Colon (tissue), 2 donors: ENCODE results near the gene UBA1.
"Not testable (repeated sequence)": the region's sequence is repeated elsewhere in the genome, so short reads cannot be mapped to it uniquely, and the experiment has no call there.

Experiments used
- FAIRE-seq: peaks from 2 replicates; lab custom pipeline; 2012; peaks lifted over from hg19 to GRCh38; lab: Jason Lieb, UNC
- donor health status: control.
- donor health status: control.

Gene UBA1

DNA sequence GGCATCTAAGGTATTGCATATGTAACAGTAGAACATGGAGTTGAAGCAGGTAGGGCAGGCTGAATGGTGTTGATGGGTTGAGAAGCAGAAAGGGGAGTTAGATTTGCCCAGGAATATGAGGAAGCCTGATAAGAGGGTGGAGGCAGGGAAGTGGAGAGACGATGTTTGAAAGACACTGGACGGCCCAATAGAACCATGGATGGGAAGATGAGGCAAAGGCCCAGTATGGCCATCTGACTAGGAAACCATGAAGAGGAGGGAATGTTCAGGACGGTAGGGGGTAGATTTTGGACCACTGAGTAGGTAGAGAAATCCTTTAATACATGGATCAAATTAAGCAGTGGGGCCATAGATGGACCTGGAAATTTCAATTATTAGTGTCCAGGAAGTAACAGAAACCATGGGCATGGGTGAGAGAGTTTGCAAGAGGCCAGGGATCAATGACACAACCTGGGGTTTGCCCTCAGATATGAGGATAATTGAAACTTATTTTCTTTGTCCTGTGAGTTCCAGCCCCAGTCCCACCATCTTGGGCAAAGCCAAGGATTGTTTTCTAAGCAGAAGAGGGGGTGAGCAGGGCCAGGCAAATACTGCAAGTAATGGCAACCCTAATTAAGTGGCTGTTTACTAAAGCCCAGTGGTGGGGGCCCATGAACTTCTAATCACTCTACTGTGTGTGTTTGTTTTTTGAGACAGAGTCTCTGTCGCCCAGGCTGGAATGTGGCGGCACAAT, 36.7 kb downstream of the UBA1 start:
- FAIRE-seq: no peak

GRCh38 chrX:47231167-47231566, 37.5 kb downstream of the UBA1 start:
- FAIRE-seq: no peak

GRCh38 chrX:47232197-47232802, 38.7 kb downstream of the UBA1 start:
- FAIRE-seq: no peak

DNA sequence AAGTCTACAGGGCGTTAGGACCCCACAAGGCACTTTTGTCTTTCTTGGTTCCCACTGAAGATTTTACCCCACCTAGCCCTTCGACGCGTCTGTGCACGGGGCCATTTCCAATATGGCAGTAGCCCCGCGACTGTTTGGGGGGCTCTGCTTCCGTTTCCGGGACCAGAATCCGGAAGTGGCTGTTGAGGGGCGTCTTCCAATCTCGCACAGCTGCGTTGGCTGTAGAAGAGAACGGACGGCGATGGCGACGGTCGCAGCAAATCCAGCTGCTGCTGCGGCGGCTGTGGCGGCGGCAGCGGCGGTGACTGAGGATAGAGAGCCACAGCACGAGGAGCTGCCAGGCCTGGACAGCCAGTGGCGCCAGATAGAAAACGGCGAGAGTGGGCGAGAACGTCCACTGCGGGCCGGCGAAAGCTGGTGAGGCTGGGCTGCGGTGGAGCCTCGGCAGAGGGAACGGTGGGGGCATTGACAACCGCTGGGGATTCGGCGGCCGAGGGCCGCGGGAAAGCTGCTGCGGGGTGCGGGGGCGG, 39.2 kb downstream of the UBA1 start, which contains the start of gene USP11:
Gene USP11, plus strand, starts transcription at position 207 of the 530 bp plus-strand sequence. Its CDS starts 35 bp downstream, at position 242.
- FAIRE-seq: no peak

GRCh38 chrX:47233333-47234113, 39.9 kb downstream of the UBA1 start:
- FAIRE-seq: peak; percentile 85

GRCh38 chrX:47234583-47234982, 41.0 kb downstream of the UBA1 start:
- no peak for FAIRE-seq

GRCh38 chrX:47235691-47236103, 42.1 kb downstream of the UBA1 start:
- no peak for FAIRE-seq

- FAIRE-seq: no peak
Measured at GRCh38 chrX:47239199-47239598, 45.6 kb downstream of the UBA1 start.

- no peak for FAIRE-seq
Measured at GRCh38 chrX:47239898-47240545, 46.4 kb downstream of the UBA1 start.

DNA sequence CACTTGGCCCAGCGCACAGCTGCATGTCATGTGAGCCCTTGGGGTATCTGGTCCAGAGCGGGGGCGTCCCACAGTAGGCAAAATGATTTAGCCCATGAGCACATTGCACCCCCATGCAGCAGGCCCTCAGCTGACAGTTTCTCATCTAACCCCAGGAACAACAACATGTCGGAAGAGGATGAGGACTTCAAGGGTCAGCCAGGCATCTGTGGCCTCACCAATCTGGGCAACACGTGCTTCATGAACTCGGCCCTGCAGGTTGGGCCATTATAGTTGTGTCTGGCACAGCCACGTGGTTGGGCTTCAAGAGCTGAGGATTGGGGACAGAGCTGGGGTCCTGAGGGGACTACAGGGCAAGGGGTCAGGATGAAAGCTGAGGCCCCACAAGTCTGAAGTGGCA, 47.0 kb downstream of the UBA1 start:
- no peak for FAIRE-seq

DNA sequence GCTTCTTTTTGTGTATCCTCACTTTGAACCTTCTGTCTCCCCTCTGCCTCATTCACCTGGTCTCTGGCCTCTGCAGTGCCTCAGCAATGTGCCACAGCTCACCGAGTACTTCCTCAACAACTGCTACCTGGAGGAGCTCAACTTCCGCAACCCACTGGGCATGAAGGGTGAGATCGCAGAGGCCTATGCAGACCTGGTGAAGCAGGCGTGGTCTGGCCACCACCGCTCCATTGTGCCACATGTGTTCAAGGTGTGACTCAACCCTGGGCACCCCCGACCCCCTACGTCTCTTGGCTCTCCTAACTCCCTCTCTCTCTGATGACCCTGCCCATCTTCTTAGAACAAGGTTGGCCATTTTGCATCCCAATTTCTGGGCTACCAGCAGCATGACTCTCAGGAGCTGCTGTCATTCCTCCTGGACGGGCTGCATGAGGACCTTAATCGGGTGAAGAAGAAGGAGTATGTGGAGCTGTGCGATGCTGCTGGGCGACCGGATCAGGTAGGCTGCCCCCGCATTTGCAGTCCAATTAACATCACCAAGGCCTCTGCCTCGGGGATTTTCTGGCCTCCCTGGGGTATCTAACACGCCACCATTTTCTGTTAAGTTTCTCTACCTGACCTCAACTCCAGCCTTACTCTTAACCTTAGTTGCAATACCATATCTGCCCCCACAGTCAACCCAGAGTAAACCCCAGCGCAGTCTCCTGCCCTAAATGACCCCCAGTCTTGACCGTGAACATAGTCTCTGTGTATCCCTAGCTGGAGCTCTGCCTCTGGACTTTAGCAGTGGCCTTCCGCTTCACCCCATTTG, 47.8 kb downstream of the UBA1 start:
- no peak for FAIRE-seq

- FAIRE-seq: no peak
Measured at GRCh38 chrX:47242321-47242720, 48.7 kb downstream of the UBA1 start.

DNA sequence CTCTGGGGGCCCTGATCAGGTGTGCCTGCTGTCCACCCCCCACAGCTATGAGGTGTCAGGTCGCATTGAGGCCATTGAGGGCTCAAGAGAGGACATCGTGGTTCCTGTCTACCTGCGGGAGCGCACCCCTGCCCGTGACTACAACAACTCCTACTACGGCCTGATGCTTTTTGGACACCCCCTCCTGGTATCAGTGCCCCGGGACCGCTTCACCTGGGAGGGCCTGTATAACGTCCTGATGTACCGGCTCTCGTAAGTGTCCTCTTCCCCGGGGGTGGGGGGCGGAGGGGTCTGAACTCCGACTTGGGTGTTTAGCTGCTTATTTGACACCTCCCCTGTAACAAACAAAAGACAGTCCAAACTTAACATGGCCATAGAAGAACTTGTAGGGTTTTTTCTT, 49.7 kb downstream of the UBA1 start:
- FAIRE-seq: no peak

DNA sequence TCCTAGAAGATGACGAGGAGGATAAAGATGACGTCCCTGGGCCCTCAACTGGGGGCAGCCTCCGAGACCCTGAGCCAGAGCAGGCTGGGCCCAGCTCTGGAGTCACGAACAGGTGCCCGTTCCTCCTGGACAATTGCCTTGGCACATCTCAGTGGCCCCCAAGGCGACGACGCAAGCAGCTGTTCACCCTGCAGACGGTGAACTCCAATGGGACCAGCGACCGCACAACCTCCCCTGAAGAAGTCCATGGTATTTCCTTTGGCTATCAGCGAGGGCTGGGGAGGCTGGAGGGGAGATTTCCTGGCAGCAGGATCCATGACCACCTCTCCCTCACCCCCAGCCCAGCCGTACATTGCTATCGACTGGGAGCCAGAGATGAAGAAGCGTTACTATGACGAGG, 51.0 kb downstream of the UBA1 start:
- FAIRE-seq: no peak

DNA sequence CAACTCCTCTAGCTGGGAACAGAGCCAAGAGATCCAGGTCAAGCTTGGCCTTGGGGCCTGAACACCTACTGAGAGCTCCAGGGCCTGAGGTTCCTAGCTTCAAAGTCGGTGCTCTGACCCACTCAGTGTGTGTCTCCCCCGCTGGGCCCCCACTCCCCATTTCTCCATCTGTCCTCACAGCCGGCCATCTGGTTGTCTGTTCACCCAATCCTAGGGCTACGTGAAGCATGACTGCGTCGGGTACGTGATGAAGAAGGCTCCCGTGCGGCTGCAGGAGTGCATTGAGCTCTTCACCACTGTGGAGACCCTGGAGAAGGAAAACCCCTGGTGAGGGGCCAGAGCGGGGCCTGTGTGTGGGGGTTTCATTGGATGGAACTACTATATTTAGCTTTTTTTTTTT, 51.5 kb downstream of the UBA1 start:
- FAIRE-seq: no peak

DNA sequence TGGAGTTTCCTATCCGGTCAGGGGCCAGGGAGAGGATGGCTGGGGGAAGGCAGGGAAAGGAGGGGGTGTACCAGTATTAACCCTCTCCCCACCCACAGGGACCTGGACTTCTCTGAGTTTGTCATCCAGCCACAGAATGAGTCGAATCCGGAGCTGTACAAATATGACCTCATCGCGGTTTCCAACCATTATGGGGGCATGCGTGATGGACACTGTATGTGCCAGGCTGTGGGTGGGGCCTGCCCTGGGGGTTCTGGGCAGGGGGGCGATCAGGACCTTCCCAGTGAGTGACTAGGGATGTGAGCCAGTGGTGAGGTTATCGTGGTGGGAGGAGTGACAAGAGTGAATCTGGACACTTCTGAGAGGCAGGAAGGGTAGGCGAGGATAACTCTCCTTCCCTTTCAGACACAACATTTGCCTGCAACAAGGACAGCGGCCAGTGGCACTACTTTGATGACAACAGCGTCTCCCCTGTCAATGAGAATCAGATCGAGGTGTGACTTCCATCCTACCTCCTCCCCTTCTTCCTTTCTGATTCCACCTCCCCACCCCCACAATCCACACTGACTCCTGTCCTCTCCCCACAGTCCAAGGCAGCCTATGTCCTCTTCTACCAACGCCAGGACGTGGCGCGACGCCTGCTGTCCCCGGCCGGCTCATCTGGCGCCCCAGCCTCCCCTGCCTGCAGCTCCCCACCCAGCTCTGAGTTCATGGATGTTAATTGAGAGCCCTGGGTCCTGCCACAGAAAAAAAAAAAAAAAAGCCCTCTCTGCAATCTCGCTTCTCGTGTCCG, 53.8 kb downstream of the UBA1 start:
- FAIRE-seq: no peak

- no peak for FAIRE-seq
Measured at GRCh38 chrX:47247999-47248320, 54.3 kb downstream of the UBA1 start.

DNA sequence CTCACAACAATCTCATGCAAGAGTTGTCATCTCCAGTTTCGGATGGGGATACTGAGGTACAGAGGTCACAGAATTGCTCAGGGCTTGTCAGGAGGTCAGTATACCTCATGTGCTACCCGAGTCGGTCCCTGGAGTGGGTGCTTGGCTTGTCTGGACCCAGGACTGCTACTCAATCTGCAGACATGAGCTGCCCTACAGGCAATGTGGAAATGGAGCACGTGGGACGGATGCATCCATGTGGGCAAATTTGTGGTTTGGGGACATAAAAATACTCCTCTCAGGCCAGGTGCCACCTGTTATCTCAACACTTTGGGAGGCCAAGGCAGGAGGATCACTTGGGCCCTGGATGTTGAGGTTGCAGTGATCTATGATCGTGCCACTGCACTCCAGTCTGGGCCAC, 54.9 kb downstream of the UBA1 start:
- no peak for FAIRE-seq

DNA sequence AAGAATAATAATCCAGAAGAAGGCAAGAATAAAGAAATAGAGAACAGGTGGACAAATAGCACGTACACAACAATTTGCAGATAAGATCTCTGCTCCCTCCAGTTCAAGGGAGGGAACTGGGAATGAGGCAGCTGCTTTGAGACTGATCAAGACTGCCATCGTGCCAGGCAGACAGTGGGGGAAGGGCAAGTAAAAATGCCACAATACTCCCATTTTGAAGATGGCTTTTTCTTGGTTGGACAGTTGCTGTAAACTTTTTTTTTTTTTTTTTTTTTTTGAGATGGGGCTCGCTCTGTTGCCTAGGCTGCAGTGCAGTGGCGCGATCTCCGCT, 56.4 kb downstream of the UBA1 start:
- no peak for FAIRE-seq

DNA sequence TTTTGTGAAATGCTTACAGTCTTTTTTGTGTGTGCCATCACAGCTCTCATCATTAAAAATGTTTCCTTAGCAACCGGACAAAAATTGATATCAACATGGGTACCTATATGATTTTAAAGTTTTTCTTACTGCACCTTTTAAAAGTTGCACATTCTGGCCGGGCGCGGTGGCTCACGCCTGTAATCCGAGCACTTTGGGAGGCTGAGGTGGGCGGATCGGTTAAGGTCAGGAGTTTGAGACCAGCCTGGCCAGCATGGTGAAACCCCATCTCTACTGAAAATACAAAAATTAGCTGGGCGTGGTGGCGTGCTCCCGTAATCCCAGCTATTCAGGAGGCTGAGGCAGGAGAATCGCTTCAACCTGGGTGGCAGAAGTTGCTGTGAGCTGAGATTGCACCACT, 64.0 kb downstream of the UBA1 start:
- not testable (repeated sequence) for FAIRE-seq
